PC-9 (cell line): ENCODE measurements around the gene ARID3B.

Experiments used
- EZH2 ChIP-seq: fragments of 200-600 bp; sonication (generic); IDR thresholded peaks from 2 replicates; pipeline ENCODE4 v1.8.0; 2017; ENCODE audit warnings: antibody characterized with exemption, low read depth
- TF ChIP-seq, protein P1 (sequence below): fragments of 200-600 bp; sonication (generic); conservative IDR thresholded peaks from 2 replicates; pipeline ENCODE4 v1.6.1; 2017; ENCODE audit warnings: mixed run types, antibody characterized with exemption, mild to moderate bottlenecking, moderate library complexity

DNA sequence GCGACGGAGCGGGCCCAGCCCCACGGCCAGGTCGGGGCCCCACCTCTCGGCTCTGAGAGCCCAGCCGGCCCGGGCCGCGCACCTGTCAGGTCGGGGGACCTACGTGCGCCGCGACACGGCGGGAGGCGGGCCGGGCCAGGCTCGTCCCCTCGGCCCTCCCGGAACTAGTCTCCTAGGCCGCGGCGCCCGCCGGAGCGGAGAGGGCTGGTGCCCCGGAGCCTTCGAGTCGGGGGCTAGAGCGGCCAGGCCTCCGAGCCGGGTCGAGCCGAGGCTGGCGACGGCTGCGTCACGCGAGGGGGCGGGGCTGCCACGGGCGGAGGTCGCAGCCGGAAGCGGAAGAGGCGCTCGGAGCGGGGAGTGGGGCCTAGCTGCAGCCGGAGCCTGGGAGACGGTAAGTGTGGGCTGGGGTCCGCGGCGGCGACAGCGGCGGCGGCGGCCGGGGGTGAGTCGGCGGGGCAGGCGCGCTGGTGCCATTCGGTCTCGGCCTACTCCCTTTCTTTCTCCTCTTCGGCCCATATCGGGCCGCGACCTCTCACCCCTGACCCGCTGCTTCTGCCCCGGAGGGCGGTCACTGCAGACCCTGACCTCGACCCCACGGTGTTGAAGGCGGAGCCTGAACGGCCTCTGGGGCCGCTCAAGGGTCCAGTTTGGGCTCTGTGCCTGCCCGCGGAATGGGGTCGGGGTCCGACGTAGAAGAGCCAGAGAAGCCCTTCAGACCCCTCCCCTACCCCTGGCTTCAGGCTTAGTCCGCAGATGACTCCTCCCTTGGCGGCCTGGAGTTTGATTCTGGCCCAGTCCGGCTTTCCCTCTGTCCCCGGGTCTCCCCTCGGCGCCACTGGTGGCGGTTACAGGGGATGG lies 74.7 kb downstream of the ARID3B start, which contains the start of gene CLK3:
- TF ChIP-seq, protein P1, sequence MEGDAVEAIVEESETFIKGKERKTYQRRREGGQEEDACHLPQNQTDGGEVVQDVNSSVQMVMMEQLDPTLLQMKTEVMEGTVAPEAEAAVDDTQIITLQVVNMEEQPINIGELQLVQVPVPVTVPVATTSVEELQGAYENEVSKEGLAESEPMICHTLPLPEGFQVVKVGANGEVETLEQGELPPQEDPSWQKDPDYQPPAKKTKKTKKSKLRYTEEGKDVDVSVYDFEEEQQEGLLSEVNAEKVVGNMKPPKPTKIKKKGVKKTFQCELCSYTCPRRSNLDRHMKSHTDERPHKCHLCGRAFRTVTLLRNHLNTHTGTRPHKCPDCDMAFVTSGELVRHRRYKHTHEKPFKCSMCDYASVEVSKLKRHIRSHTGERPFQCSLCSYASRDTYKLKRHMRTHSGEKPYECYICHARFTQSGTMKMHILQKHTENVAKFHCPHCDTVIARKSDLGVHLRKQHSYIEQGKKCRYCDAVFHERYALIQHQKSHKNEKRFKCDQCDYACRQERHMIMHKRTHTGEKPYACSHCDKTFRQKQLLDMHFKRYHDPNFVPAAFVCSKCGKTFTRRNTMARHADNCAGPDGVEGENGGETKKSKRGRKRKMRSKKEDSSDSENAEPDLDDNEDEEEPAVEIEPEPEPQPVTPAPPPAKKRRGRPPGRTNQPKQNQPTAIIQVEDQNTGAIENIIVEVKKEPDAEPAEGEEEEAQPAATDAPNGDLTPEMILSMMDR, result no peak
- no peak for TF ChIP-seq EZH2
